ENCODE measurements around the gene USP49.

DNA sequence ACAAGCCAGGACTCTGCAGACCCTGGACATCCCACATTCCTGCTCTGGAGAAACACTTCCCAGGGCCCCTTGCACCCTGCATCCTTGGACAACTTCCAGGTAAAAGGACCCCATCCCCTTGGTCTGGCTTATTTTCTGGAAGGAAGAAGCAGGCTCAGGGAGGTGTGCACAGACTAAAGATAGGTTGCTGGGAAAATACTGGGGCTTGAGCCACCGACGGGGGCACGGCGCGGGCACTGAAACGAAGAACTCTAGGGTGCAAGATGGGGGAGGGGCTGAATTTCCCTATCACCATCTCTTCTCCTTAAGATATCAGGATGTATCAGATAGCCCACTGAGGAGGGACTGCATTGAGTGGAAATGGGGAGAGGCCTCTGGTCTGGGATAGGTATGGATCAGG, 116.3 kb downstream of the USP49 start:
- TF ChIP-seq CTCF (IDR thresholded peaks at IDR 0.05; ENCODE audit: insufficient read depth, low read length) (no peak), POLR2AphosphoS5 (IDR thresholded peaks at IDR 0.05; ENCODE audit: low read depth) (no peak), SPI1 (IDR thresholded peaks at IDR 0.05; ENCODE audit: borderline replicate concordance, low read depth) (no peak)
